Stimulated activated CD8-positive, alpha-beta memory T cell treated with anti-CD3 and anti-CD28 coated beads, Interleukin-7, amount 100 ng/mL, for 1 hour (primary cell): Measurements from ENCODE around the gene TBCEL.
"Not testable (repeated sequence)": the region's sequence is repeated elsewhere in the genome, so short reads cannot be mapped to it uniquely, and the experiment has no call there.

ENCODE experiments used
- DNase-seq, 2 donors: peaks; one replicate each; pipeline ENCODE4 v3.0.0-alpha.2; 2020; ENCODE audit warnings: low read depth in 2 of 2

The TBCEL gene

GRCh38 chr11:121105481-121106195 is 81.7 kb downstream of the TBCEL start:
- no peak for DNase-seq

GRCh38 chr11:121106812-121107211 is 82.9 kb downstream of the TBCEL start:
- DNase-seq, result no peak

- DNase-seq, result no peak
Observed at GRCh38 chr11:121108413-121108812, 84.5 kb downstream of the TBCEL start.

GRCh38 chr11:121109471-121109870 is 85.6 kb downstream of the TBCEL start:
- DNase-seq, result no peak

- no peak for DNase-seq
Observed at GRCh38 chr11:121109916-121110586, 86.1 kb downstream of the TBCEL start.

- DNase-seq, result no peak
Observed at GRCh38 chr11:121110871-121111724, 87.2 kb downstream of the TBCEL start.

- no peak for DNase-seq
Observed at GRCh38 chr11:121112498-121113455, 88.9 kb downstream of the TBCEL start.

GRCh38 chr11:121113611-121114010 is 89.7 kb downstream of the TBCEL start:
- no peak for DNase-seq

- not testable (repeated sequence) for DNase-seq
Observed at GRCh38 chr11:121115024-121115423, 91.1 kb downstream of the TBCEL start.

GRCh38 chr11:121117788-121118187 is 93.9 kb downstream of the TBCEL start:
- no peak for DNase-seq

GRCh38 chr11:121119440-121119839 is 95.5 kb downstream of the TBCEL start:
- no peak for DNase-seq

- DNase-seq, result no peak
Observed at GRCh38 chr11:121122328-121122727, 98.4 kb downstream of the TBCEL start.

- no peak for DNase-seq
Observed at GRCh38 chr11:121123496-121124069, 99.7 kb downstream of the TBCEL start.

- DNase-seq, result no peak
Observed at GRCh38 chr11:121127809-121128208, 103.9 kb downstream of the TBCEL start.

GRCh38 chr11:121129362-121130340 is 105.7 kb downstream of the TBCEL start:
- no peak for DNase-seq

- DNase-seq, result no peak
Observed at GRCh38 chr11:121131656-121132055, 107.8 kb downstream of the TBCEL start.

- no peak for DNase-seq
Observed at GRCh38 chr11:121132211-121132976, 108.5 kb downstream of the TBCEL start.

- DNase-seq, result no peak
Observed at GRCh38 chr11:121134741-121135312, 110.9 kb downstream of the TBCEL start.

- no peak for DNase-seq
Observed at GRCh38 chr11:121137005-121137404, 113.1 kb downstream of the TBCEL start.
